ENCODE data around the gene RPUSD4. TPM values are rescaled to one million over a fixed set of nuclear protein-coding genes. Genes with fewer than 3 reads are reported as not detected.
A peak's percentile ranks its signal among the peaks of the same experiment; 100 is the strongest.
"Not testable (repeated sequence)": the region's sequence is repeated elsewhere in the genome, so short reads cannot be mapped to it uniquely, and the experiment has no call there.

RPUSD4 gene, protein sequence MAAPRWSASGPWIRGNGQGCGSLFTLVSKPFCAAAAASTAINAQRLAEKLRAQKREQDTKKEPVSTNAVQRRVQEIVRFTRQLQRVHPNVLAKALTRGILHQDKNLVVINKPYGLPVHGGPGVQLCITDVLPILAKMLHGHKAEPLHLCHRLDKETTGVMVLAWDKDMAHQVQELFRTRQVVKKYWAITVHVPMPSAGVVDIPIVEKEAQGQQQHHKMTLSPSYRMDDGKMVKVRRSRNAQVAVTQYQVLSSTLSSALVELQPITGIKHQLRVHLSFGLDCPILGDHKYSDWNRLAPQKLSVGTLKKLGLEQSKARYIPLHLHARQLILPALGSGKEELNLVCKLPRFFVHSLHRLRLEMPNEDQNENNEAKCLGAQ
- total RNA-seq (2014; rRNA removed; shearing (Covaris generic)) (21.3 and 25.4 TPM in 2 replicates), polyA plus RNA-seq (2016; fragmentation: Nextera tagmentation; extraction: Ambion mirVana) (12.0 and 12.1 TPM in 2 replicates)

DNA sequence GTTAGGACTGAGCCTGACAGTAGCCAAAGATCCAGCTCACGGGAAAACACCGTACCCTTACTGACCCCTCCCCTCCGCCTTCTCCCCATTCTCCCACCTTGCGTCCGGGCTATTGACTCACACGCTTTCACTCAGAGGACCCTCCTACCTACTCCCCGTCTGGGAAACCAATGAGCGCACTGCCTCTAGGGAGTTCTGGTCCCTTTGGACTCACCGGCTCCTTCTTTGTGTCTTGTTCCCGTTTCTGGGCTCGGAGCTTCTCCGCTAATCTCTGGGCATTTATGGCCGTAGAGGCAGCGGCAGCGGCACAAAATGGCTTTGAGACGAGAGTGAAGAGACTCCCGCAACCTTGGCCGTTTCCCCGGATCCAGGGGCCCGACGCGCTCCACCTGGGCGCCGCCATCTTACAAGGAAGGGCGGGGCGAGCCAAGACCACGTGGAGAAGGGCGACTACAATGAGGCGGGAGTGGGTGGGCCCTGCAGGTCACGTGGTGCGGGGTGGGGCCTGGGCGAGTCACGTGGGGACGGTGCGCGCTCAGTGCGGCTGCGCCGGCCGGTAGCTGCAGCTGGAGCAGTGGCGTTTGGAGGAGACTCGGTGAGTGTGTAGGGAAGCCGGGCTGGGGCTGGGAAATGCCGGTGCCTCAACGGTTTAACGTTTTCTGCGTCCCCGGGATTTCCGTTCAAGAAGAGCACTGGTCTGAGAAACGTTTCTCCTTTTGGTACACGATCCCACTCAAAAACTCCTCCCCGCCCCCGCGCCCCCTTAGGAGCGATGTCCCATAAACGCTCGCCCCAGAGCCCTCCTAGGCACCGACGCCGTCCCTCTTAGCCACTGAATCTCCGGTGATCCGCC, at the start of gene RPUSD4, which contains the start of gene FAM118B:
TSS of gene RPUSD4 (minus strand) at position 415 of the 853 bp plus-strand sequence. CDS start at position 403, 12 bp downstream.
TSS of gene FAM118B (plus strand) at position 547 of the 853 bp plus-strand sequence. CDS start 23,220 bp downstream, outside the sequence.
- Histone ChIP-seq H2AFZ (peak within 1 kb of the TSS; percentile 91), H3F3A (ENCODE audit: insufficient read depth) (no peaks in the 10 kb centered on the region), H3K27ac (peak within 1 kb of the TSS; percentile 40), H3K4me2 (ENCODE audit: unreplicated experiment) (peak within 1 kb of the TSS; percentile 93), H3K4me1 (ENCODE audit: insufficient read depth) (peaks cover 10% of the 10 kb centered on the region), H3K36me3 (ENCODE audit: low read depth) (peaks cover 7% of the 10 kb centered on the region; the same call in 1 of the 2 replicates), H3K79me2 (ENCODE audit: insufficient read depth) (peaks cover 64% of the 10 kb centered on the region), H3K9ac (peak within 1 kb of the TSS; percentile 83), H3K4me3 (peak within 1 kb of the TSS; percentile 81), H3K9me3 (ENCODE audit: low read depth) (no peaks in the 10 kb centered on the region), H3K9me2 (ENCODE audit: insufficient read depth) (no peaks in the 10 kb centered on the region), H4K20me1 (ENCODE audit: insufficient read depth) (no peaks in the 10 kb centered on the region), H3K27me3 (replicated peaks; ENCODE audit: insufficient read depth) (no peaks in the 10 kb centered on the region)
- DNase-seq, result peak; percentile 100
- 1% methylated on average over 55 to 62 of the region's 62 CpGs for WGBS, 2 experiments (ENCODE audit: low coverage in 1 of 2, low lambda C conversion rate in 2 of 2, missing lambda C conversion rate in 2 of 2)
- TF ChIP-seq EZH2 (IDR thresholded peaks at IDR 0.05; ENCODE audit: insufficient read depth, poor library complexity, severe bottlenecking) (no peak), EZH2phosphoT487 (IDR thresholded peaks at IDR 0.05; ENCODE audit: insufficient read depth, low read depth) (no peak)
- in situ Hi-C loops (cut with MboI), result no loop called here

DNA sequence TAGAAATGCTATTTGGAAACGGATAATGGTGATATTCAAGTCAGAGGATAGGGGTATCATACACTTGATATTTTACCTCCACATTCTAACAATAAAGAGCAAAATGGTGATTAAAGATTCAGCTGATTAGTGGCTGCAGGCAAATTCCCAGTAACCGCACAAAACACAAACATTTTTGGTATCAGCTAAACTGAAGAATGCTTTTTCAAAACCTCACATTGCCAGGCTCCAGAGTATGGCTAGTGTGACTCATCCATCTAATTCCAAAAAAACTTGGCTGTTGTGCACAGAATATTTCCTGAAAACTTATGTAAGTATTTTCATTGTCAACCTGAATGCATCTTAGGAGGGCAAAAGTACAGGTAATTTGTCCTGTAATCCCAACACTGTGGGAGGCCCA, 46.3 kb upstream of the RPUSD4 start:
- Histone ChIP-seq H3F3A (ENCODE audit: insufficient read depth) (peaks cover 44% of the 10 kb centered on the region), H3K27ac (no peak overlapping the region), H3K4me1 (ENCODE audit: insufficient read depth) (peaks cover 14% of the 10 kb centered on the region), H3K4me2 (ENCODE audit: unreplicated experiment) (peak overlapping the region; percentile 12), H4K20me1 (ENCODE audit: insufficient read depth) (no peaks in the 10 kb centered on the region), H2AFZ (no peak overlapping the region), H3K9me2 (ENCODE audit: insufficient read depth) (no peaks in the 10 kb centered on the region), H3K9ac (no peak overlapping the region), H3K27me3 (replicated peaks; ENCODE audit: insufficient read depth) (no peaks in the 10 kb centered on the region), H3K4me3 (no peak overlapping the region), H3K9me3 (ENCODE audit: low read depth) (no peaks in the 10 kb centered on the region), H3K79me2 (ENCODE audit: insufficient read depth) (no peaks in the 10 kb centered on the region), H3K36me3 (ENCODE audit: low read depth) (peaks cover 32% of the 10 kb centered on the region)
- in situ Hi-C loops (cut with MboI), result no loop called here
- 61 to 65% methylated on average over 2 of the region's 2 CpGs for WGBS, 2 experiments (ENCODE audit: low coverage in 1 of 2, low lambda C conversion rate in 2 of 2, missing lambda C conversion rate in 2 of 2)
- DNase-seq, result peak; percentile 71
- TF ChIP-seq EZH2phosphoT487 (IDR thresholded peaks at IDR 0.05; ENCODE audit: insufficient read depth, low read depth) (no peak), EZH2 (IDR thresholded peaks at IDR 0.05; ENCODE audit: insufficient read depth, poor library complexity, severe bottlenecking) (no peak)

DNA sequence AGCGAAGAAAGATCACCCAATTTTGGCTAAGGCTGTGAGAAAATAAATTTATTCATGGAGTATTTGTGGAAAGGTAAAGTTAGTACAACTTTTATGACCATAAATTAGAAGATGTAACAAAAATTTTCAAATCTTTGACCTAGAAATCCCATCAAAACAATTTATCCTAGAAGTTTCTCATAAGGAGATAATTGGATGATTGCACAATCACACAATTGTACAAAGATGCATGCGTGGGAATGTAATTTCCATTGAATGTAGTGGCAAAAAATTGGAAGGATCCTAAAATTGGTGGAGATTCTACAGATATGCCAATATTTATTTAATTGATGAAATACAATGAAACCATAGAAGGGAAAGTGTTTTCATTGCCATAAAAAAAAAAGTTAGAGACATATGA, 45.7 kb upstream of the RPUSD4 start:
- H3K4me1 ChIP-seq (ENCODE audit: insufficient read depth), result peaks cover 14% of the 10 kb centered on the region
- H3F3A ChIP-seq (ENCODE audit: insufficient read depth), result peaks cover 44% of the 10 kb centered on the region
- no peaks in the 10 kb centered on the region for H3K9me2 ChIP-seq (ENCODE audit: insufficient read depth)
- H3K4me2 ChIP-seq (ENCODE audit: unreplicated experiment), result no peak overlapping the region
- peak; percentile 9 for DNase-seq
- no peak overlapping the region for H3K27ac ChIP-seq
- TF ChIP-seq EZH2phosphoT487 (IDR thresholded peaks at IDR 0.05; ENCODE audit: insufficient read depth, low read depth) (no peak), EZH2 (IDR thresholded peaks at IDR 0.05; ENCODE audit: insufficient read depth, poor library complexity, severe bottlenecking) (no peak)
- WGBS, 2 experiments (ENCODE audit: low coverage in 1 of 2, low lambda C conversion rate in 2 of 2, missing lambda C conversion rate in 2 of 2), result 86 to 94% methylated on average over 2 of the region's 2 CpGs
- no peaks in the 10 kb centered on the region for H4K20me1 ChIP-seq (ENCODE audit: insufficient read depth)
- H2AFZ ChIP-seq, result no peak overlapping the region
- peaks cover 26% of the 10 kb centered on the region for H3K36me3 ChIP-seq (ENCODE audit: low read depth)
- H3K27me3 ChIP-seq (replicated peaks; ENCODE audit: insufficient read depth), result no peaks in the 10 kb centered on the region
- no peaks in the 10 kb centered on the region for H3K79me2 ChIP-seq (ENCODE audit: insufficient read depth)
- H3K4me3 ChIP-seq, result no peak overlapping the region
- H3K9me3 ChIP-seq (ENCODE audit: low read depth), result no peaks in the 10 kb centered on the region
- H3K9ac ChIP-seq, result no peak overlapping the region
- in situ Hi-C loops (cut with MboI), result no loop called here

DNA sequence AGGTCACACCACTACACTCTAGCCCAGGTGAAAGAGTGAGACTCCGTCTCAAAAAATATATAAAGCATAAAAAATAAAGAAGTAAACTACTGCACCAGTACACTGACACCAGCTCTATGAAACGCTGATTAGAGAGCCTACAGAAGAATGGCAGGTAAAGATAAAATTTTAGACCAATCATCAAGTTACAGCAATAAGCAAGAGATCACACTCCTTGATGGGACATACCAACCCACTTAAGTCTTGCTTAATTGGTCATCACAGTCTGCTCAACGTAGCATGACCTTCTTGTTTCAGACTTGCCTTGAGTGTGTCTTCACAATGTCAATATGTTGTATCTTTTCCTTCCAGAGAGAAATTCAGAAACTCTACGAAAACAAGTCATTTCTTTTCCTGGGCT, 44.8 kb upstream of the RPUSD4 start:
- H3K4me2 ChIP-seq (ENCODE audit: unreplicated experiment), result no peak overlapping the region
- no peak overlapping the region for H3K9ac ChIP-seq
- H3K9me3 ChIP-seq (ENCODE audit: low read depth), result no peaks in the 10 kb centered on the region
- peaks cover 39% of the 10 kb centered on the region for H3F3A ChIP-seq (ENCODE audit: insufficient read depth)
- no peaks in the 10 kb centered on the region for H3K79me2 ChIP-seq (ENCODE audit: insufficient read depth)
- in situ Hi-C loops (cut with MboI), result no loop called here
- no peaks in the 10 kb centered on the region for H4K20me1 ChIP-seq (ENCODE audit: insufficient read depth)
- H3K9me2 ChIP-seq (ENCODE audit: insufficient read depth), result no peaks in the 10 kb centered on the region
- no peak overlapping the region for H3K27ac ChIP-seq
- 96 to 100% methylated on average over 4 of the region's 4 CpGs for WGBS, 2 experiments (ENCODE audit: low coverage in 1 of 2, low lambda C conversion rate in 2 of 2, missing lambda C conversion rate in 2 of 2)
- TF ChIP-seq EZH2 (IDR thresholded peaks at IDR 0.05; ENCODE audit: insufficient read depth, poor library complexity, severe bottlenecking), result no peak
- no peak for TF ChIP-seq EZH2phosphoT487 (IDR thresholded peaks at IDR 0.05; ENCODE audit: insufficient read depth, low read depth)
- H3K4me3 ChIP-seq, result no peak overlapping the region
- peaks cover 14% of the 10 kb centered on the region for H3K4me1 ChIP-seq (ENCODE audit: insufficient read depth)
- H3K27me3 ChIP-seq (replicated peaks; ENCODE audit: insufficient read depth), result no peaks in the 10 kb centered on the region
- no peak overlapping the region for H2AFZ ChIP-seq
- peaks cover 17% of the 10 kb centered on the region for H3K36me3 ChIP-seq (ENCODE audit: low read depth)
- no peak for DNase-seq

DNA sequence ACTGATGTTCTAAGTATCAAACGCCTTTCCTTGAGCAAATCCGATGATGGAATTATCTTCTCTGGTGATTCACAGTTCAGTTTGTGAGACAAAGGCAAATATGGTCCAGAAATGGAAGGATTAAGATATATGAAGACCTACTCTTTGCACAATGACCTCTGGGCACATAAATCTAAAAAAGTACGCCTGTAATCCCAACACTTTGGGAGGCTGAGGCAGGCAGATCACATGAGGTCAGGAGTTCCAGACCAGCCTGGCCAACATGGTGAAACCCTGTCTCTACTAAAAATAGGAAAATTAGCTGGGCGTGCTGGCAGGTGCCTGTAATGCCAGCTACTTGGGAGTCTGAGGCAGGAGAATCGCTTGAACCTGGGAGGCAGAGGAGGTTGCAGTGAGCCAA, 44.1 kb upstream of the RPUSD4 start:
- WGBS, 2 experiments (ENCODE audit: low coverage in 1 of 2, low lambda C conversion rate in 2 of 2, missing lambda C conversion rate in 2 of 2), result 96 to 97% methylated on average over 5 of the region's 5 CpGs
- H3K9ac ChIP-seq; H2AFZ ChIP-seq; H3K4me2 ChIP-seq (ENCODE audit: unreplicated experiment); H3K9me2 ChIP-seq (ENCODE audit: insufficient read depth); H3K27me3 ChIP-seq (replicated peaks; ENCODE audit: insufficient read depth); H4K20me1 ChIP-seq (ENCODE audit: insufficient read depth); H3K27ac ChIP-seq; DNase-seq; H3K4me3 ChIP-seq; H3K9me3 ChIP-seq (ENCODE audit: low read depth); H3K79me2 ChIP-seq (ENCODE audit: insufficient read depth); in situ Hi-C loops (cut with MboI): not testable (repeated sequence)
- Histone ChIP-seq H3F3A (ENCODE audit: insufficient read depth) (peaks cover 32% of the 10 kb centered on the region), H3K4me1 (ENCODE audit: insufficient read depth) (peaks cover 14% of the 10 kb centered on the region), H3K36me3 (ENCODE audit: low read depth) (peaks cover 10% of the 10 kb centered on the region)
